Globus pallidus (tissue), 1 donor: Measurements from ENCODE around the gene LMAN1L.
A peak's percentile ranks its signal among the peaks of the same experiment; 100 is the strongest.

Experiments
- DNase-seq: peaks from one replicate; pipeline ENCODE4 v3.0.0-alpha.2; 2015; ENCODE audit warnings: low spot score

The LMAN1L gene

GRCh38 chr15:74838137-74838516 lies 25.5 kb downstream of the LMAN1L start:
- no peak for DNase-seq

GRCh38 chr15:74838746-74839525 lies 26.3 kb downstream of the LMAN1L start:
- DNase-seq = no peak

GRCh38 chr15:74839526-74840395 lies 27.1 kb downstream of the LMAN1L start:
- no peak for DNase-seq

GRCh38 chr15:74840851-74841775 lies 28.5 kb downstream of the LMAN1L start:
- DNase-seq = no peak

GRCh38 chr15:74841891-74842373 lies 29.3 kb downstream of the LMAN1L start:
- no peak for DNase-seq

- peak; percentile 89 for DNase-seq
Measured at GRCh38 chr15:74842581-74843444, 30.2 kb downstream of the LMAN1L start, which contains the start of gene ULK3. ULK3 (minus strand) TSS chr15:74843156; CDS start chr15:74843105, 51 bp downstream.

- DNase-seq = no peak
Measured at GRCh38 chr15:74843445-74843828, 30.8 kb downstream of the LMAN1L start.

- DNase-seq = no peak
Measured at GRCh38 chr15:74843891-74844299, 31.3 kb downstream of the LMAN1L start.

GRCh38 chr15:74844319-74845207 lies 31.9 kb downstream of the LMAN1L start:
- no peak for DNase-seq

GRCh38 chr15:74845208-74845568 lies 32.6 kb downstream of the LMAN1L start:
- no peak for DNase-seq

GRCh38 chr15:74845581-74845980 lies 32.9 kb downstream of the LMAN1L start:
- DNase-seq = no peak

GRCh38 chr15:74847432-74847831 lies 34.8 kb downstream of the LMAN1L start:
- no peak for DNase-seq

- no peak for DNase-seq
Measured at GRCh38 chr15:74850393-74850792, 37.8 kb downstream of the LMAN1L start.

- no peak for DNase-seq
Measured at GRCh38 chr15:74851960-74852359, 39.3 kb downstream of the LMAN1L start.

GRCh38 chr15:74854453-74855022 lies 41.9 kb downstream of the LMAN1L start:
- no peak for DNase-seq

GRCh38 chr15:74855857-74856256 lies 43.2 kb downstream of the LMAN1L start:
- no peak for DNase-seq

GRCh38 chr15:74856537-74856936 lies 43.9 kb downstream of the LMAN1L start:
- DNase-seq = no peak

- no peak for DNase-seq
Measured at GRCh38 chr15:74857082-74857655, 44.5 kb downstream of the LMAN1L start.
